WTC11 (cell line): ENCODE results near the gene PRKCE. TPM values are rescaled to one million over a fixed set of nuclear protein-coding genes. Genes with fewer than 3 reads are reported as not detected.

Experiments
- ATAC-seq: fragments of 200-7000 bp; cut with Tn5 transposase; 2 replicates; pipeline ENCODE4 v1.10.0; 2021; ENCODE audit warnings: mild to moderate bottlenecking, moderate library complexity
- CTCF ChIA-PET: fragments of 300-600 bp; sonication (Branson Sonifier 250); formaldehyde crosslinking; loops from one replicate; lab custom pipeline; 2021; ENCODE audit warnings: antibody characterized with exemption; lab: Charles Lee
- POLR2A ChIA-PET: fragments of 350-600 bp; sonication (Branson Sonifier 250); formaldehyde crosslinking; loops from one replicate; lab custom pipeline; 2021; ENCODE audit warnings: antibody characterized with exemption; lab: Charles Lee
- DNase-seq: peaks from one replicate; pipeline ENCODE4 v3.0.0; 2021; ENCODE audit warnings: low spot score
- H3K27ac Mint-ChIP-seq: 2 replicates; pipeline ENCODE4 v1.8.0; 2021; ENCODE audit warnings: mixed read lengths
- H3K27me3 Mint-ChIP-seq: 2 replicates; pipeline ENCODE4 v1.8.0; 2021; ENCODE audit warnings: low read depth, mild to moderate bottlenecking, moderate library complexity, mixed read lengths
- H3K36me3 Mint-ChIP-seq: 2 replicates; pipeline ENCODE4 v1.8.0; 2021; ENCODE audit warnings: mixed read lengths
- H3K4me1 Mint-ChIP-seq: 2 replicates; pipeline ENCODE4 v1.8.0; 2022; ENCODE audit warnings: mixed read lengths
- H3K4me3 Mint-ChIP-seq: 2 replicates; pipeline ENCODE4 v1.8.0; 2021; ENCODE audit warnings: mild to moderate bottlenecking, moderate library complexity, mixed read lengths
- H3K9me3 Mint-ChIP-seq: 2 replicates; pipeline ENCODE4 v1.8.0; 2021; ENCODE audit warnings: mixed read lengths
- ATF1 ChIP-seq: sonication (generic); formaldehyde crosslinking; IDR thresholded peaks from 2 replicates; pipeline ENCODE4 v1.8.1; 2023; ENCODE audit warnings: mild to moderate bottlenecking, moderate library complexity, missing genetic modification reagents
- CTCF ChIP-seq: fragments of 200-600 bp; IDR thresholded peaks from 2 replicates; pipeline ENCODE4 v1.8.0; 2022; ENCODE audit warnings: antibody characterized with exemption
- HMGXB4 ChIP-seq: sonication (generic); formaldehyde crosslinking; IDR thresholded peaks from 2 replicates; pipeline ENCODE4 v1.8.1; 2023; ENCODE audit warnings: mild to moderate bottlenecking, moderate library complexity, missing genetic modification reagents
- PREB ChIP-seq: sonication (generic); formaldehyde crosslinking; IDR thresholded peaks from 2 replicates; pipeline ENCODE4 v1.8.1; 2022; ENCODE audit warnings: mild to moderate bottlenecking, missing genetic modification reagents, moderate library complexity, borderline replicate concordance
- SP1 ChIP-seq: sonication (generic); formaldehyde crosslinking; conservative IDR thresholded peaks from 2 replicates; pipeline ENCODE4 v1.8.1; 2022; ENCODE audit warnings: missing genetic modification reagents
- TEAD1 ChIP-seq: sonication (generic); formaldehyde crosslinking; IDR thresholded peaks from 2 replicates; pipeline ENCODE4 v1.8.0; 2022; ENCODE audit warnings: mild to moderate bottlenecking, missing genetic modification reagents
- TP53 ChIP-seq: sonication (generic); formaldehyde crosslinking; IDR thresholded peaks from 2 replicates; pipeline ENCODE4 v1.8.1; 2023; ENCODE audit warnings: mild to moderate bottlenecking, missing genetic modification reagents
- USF1 ChIP-seq: sonication (generic); formaldehyde crosslinking; IDR thresholded peaks from 2 replicates; pipeline ENCODE4 v1.8.0; 2022; ENCODE audit warnings: mild to moderate bottlenecking, missing genetic modification reagents
- USF2 ChIP-seq: sonication (generic); formaldehyde crosslinking; IDR thresholded peaks from 2 replicates; pipeline ENCODE4 v1.8.1; 2023; ENCODE audit warnings: mild to moderate bottlenecking, missing genetic modification reagents, moderate library complexity
- ZBTB43 ChIP-seq: sonication (generic); formaldehyde crosslinking; IDR thresholded peaks from 2 replicates; pipeline ENCODE4 v1.8.1; 2023; ENCODE audit warnings: mild to moderate bottlenecking, missing genetic modification reagents
- ZNF532 ChIP-seq: fragments of 250-450 bp; sonication (Bioruptor Pico); IDR thresholded peaks from 2 replicates; pipeline ENCODE4 v1.9.0; 2021; ENCODE audit warnings: mild to moderate bottlenecking, borderline replicate concordance
- total RNA-seq: library from RNA; stranded (reverse); gene quantifications from 3 replicates; pipeline ENCODE4 v1.2.3, GENCODE V29; 2021

Gene PRKCE
- total RNA-seq, 1 experiment from 2014 or later, result 5.8 TPM

- no peak for TF ChIP-seq ZNF532 (CRISPR knock-in tag)
Measured at GRCh38 chr2:45606796-45607195, 44.7 kb upstream of the PRKCE start (continued).

GRCh38 chr2:45607701-45608100, 43.8 kb upstream of the PRKCE start:
- Mint-ChIP-seq H3K9me3 (no peaks in the 10 kb centered on the region), H3K27ac (0 out of 2 replicates have a peak overlapping the region, but pooled peaks have one; percentile 19), H3K27me3 (no peaks in the 10 kb centered on the region), H3K4me3 (no peak overlapping the region), H3K36me3 (peaks cover 11% of the 10 kb centered on the region), H3K4me1 (peaks cover 30% of the 10 kb centered on the region)
- DNase-seq, result no peak
- TF ChIP-seq CTCF, result peak; percentile 43
- no peak for TF ChIP-seq ATF1 (CRISPR knock-in tag)
- POLR2A ChIA-PET, result no interaction called here
- peak; percentile 55 for ATAC-seq
- CTCF ChIA-PET, result interaction anchor here (0.6 to 2.3 kb wide), 18 partner anchors 9 to 632 kb away, joined by 3 to 19 read pairs (median 4); no protein-coding TSS in a partner anchor

GRCh38 chr2:45610281-45611019, 41.0 kb upstream of the PRKCE start:
- POLR2A ChIA-PET, result no interaction called here
- Mint-ChIP-seq H3K9me3 (no peaks in the 10 kb centered on the region), H3K27ac (peak overlapping the region; percentile 96), H3K4me1 (peaks cover 37% of the 10 kb centered on the region), H3K36me3 (no peaks in the 10 kb centered on the region), H3K27me3 (no peaks in the 10 kb centered on the region), H3K4me3 (peak overlapping the region; percentile 95)
- ATAC-seq, result peak; percentile 59
- peak; percentile 39; the same call in 1 of the 2 replicates for TF ChIP-seq TEAD1 (CRISPR knock-in tag)
- peak; percentile 95 for TF ChIP-seq USF2 (CRISPR knock-in tag)
- 0 out of 2 replicates have a peak, but pooled peaks have one; percentile 63 for TF ChIP-seq PREB (CRISPR knock-in tag)
- TF ChIP-seq ZBTB43 (CRISPR knock-in tag), result no peak
- peak; percentile 22; the same call in 1 of the 2 replicates for TF ChIP-seq SP1 (CRISPR knock-in tag)
- TF ChIP-seq HMGXB4 (CRISPR knock-in tag), result 0 out of 2 replicates have a peak, but pooled peaks have one; percentile 25
- peak; percentile 96 for TF ChIP-seq USF1 (CRISPR knock-in tag)
- TF ChIP-seq TP53 (CRISPR knock-in tag), result no peak
- CTCF ChIA-PET, result interaction anchor here (0.5 to 1.4 kb wide), 9 partner anchors 25 to 717 kb away, joined by 3 to 9 read pairs (median 3); partner anchors contain the start of gene SIX2
- peak; percentile 24 for DNase-seq
